Measurements from ENCODE around the gene SLC12A6. TPM values are rescaled to one million over a fixed set of nuclear protein-coding genes. Genes with fewer than 3 reads are reported as not detected.

The SLC12A6 gene
- total RNA-seq, 2 donors from 2014 or later = 13.8 to 18.8 TPM

- Histone ChIP-seq H3K4me1 (no peaks in the 10 kb centered on the region), H3K9ac (ENCODE audit: low read depth in 2 of 2, low read length in 2 of 2) (no peak overlapping the region), H3K4me3 (no peak overlapping the region), H3K27me3 (no peaks in the 10 kb centered on the region), H3K36me3 (peaks cover 15% of the 10 kb centered on the region), H3K27ac (peak overlapping the region; percentile 15), H3K9me3 (no peaks in the 10 kb centered on the region)
- no peak for TF ChIP-seq CTCF (IDR thresholded peaks at IDR 0.05)
- intact Hi-C loops (cut with DNase I) = no loop called here
- peak; percentile 57 for DNase-seq
These were observed 21.8 kb upstream of the SLC12A6 start for GRCh38 chr15:34359416-34359815.

DNA sequence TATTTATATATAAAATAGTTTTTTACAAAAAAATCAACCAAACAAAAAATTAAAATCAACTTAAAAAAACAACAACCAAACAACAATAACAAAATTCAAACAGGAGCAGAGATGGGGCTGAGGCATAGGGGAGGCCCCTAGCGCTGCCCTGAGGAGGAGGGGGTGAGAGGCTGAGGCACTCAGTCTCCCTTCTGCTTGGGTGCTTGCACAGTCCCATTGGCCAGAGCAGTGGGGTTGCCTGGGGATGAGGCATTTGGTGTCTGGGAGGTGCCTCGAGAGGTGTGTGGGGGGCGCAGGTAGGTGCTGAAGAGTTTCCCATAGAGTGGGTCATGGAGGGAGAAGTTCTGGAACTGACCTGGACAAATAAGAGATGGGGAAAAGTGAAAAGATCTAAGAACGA lies 21.4 kb upstream of the SLC12A6 start:
- Histone ChIP-seq H3K27me3 (no peaks in the 10 kb centered on the region), H3K27ac (no peak overlapping the region), H3K9ac (ENCODE audit: low read depth in 2 of 2, low read length in 2 of 2) (no peak overlapping the region), H3K36me3 (peaks cover 15% of the 10 kb centered on the region), H3K9me3 (no peaks in the 10 kb centered on the region), H3K4me3 (no peak overlapping the region), H3K4me1 (no peaks in the 10 kb centered on the region)
- no peak for TF ChIP-seq CTCF (IDR thresholded peaks at IDR 0.05)
- no peak for DNase-seq
- intact Hi-C loops (cut with DNase I) = no loop called here

DNA sequence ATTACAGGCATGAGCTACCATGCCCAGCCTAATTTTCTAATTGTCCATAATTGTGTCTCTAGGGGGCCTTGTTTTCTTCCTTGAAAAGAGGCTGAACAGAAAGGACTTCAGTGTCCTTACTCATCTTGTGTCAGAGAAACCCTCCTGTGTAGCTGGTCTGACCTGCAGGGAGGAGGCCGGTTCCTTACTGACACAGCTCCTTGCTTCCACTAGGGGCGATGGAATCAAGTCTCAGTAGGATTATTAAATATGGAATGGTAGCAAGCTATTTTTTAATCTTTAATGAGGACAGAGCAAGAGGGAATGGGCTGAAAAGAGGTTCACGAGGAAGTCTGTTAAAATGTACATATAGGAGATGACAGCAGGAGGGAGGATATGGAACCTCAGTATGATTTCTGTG lies 20.8 kb upstream of the SLC12A6 start:
- Histone ChIP-seq H3K27ac (no peak overlapping the region), H3K27me3 (no peaks in the 10 kb centered on the region), H3K4me1 (no peaks in the 10 kb centered on the region), H3K36me3 (peaks cover 15% of the 10 kb centered on the region), H3K4me3 (no peak overlapping the region), H3K9ac (ENCODE audit: low read depth in 2 of 2, low read length in 2 of 2) (no peak overlapping the region), H3K9me3 (no peaks in the 10 kb centered on the region)
- no peak for DNase-seq
- intact Hi-C loops (cut with DNase I) = no loop called here
- TF ChIP-seq CTCF (IDR thresholded peaks at IDR 0.05) = no peak

- H3K27me3 ChIP-seq = no peaks in the 10 kb centered on the region
- H3K9me3 ChIP-seq = no peaks in the 10 kb centered on the region
- intact Hi-C loops (cut with DNase I) = no loop called here
- peaks cover 15% of the 10 kb centered on the region for H3K36me3 ChIP-seq
- H3K9ac ChIP-seq (ENCODE audit: low read depth in 2 of 2, low read length in 2 of 2) = peak overlapping the region in 1 of 2 donors; percentile 15
- no peak overlapping the region for H3K27ac ChIP-seq
- TF ChIP-seq CTCF (IDR thresholded peaks at IDR 0.05) = no peak
- no peak for DNase-seq
- H3K4me3 ChIP-seq = no peak overlapping the region
- no peaks in the 10 kb centered on the region for H3K4me1 ChIP-seq
These were observed 20.1 kb upstream of the SLC12A6 start for GRCh38 chr15:34357653-34358052.

DNA sequence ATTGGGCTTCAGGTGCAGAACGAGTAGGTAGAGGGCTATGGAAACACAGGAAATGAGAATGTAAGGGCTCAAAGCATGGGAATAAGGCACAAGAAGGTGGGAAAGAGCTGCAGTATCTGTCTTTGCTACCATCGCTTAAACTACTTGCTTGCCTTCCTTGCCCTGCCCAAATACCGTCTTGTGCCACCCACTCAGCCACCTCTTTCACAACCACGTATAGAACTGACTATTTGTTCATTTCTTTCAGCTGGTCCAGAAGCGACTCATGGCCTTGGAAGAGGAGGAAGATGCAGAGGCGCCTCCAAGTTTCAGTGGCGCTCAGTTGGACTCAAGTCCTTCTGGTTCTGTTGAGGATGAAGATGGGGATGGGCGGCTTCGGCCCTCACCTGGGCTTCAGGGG lies 17.7 kb upstream of the SLC12A6 start:
- Histone ChIP-seq H3K4me1 (no peaks in the 10 kb centered on the region), H3K27ac (no peak overlapping the region), H3K36me3 (peaks cover 15% of the 10 kb centered on the region), H3K27me3 (no peaks in the 10 kb centered on the region), H3K9ac (ENCODE audit: low read depth in 2 of 2, low read length in 2 of 2) (no peak overlapping the region), H3K4me3 (no peak overlapping the region), H3K9me3 (no peaks in the 10 kb centered on the region)
- TF ChIP-seq CTCF (IDR thresholded peaks at IDR 0.05) = no peak
- no peak for DNase-seq
- intact Hi-C loops (cut with DNase I) = no loop called here

- Histone ChIP-seq H3K9ac (ENCODE audit: low read depth in 2 of 2, low read length in 2 of 2) (no peak overlapping the region), H3K4me1 (no peaks in the 10 kb centered on the region), H3K36me3 (peaks cover 15% of the 10 kb centered on the region), H3K27me3 (no peaks in the 10 kb centered on the region), H3K4me3 (no peak overlapping the region), H3K9me3 (no peaks in the 10 kb centered on the region), H3K27ac (no peak overlapping the region)
- no peak for DNase-seq
- no peak for TF ChIP-seq CTCF (IDR thresholded peaks at IDR 0.05)
- intact Hi-C loops (cut with DNase I) = no loop called here
These were observed 16.7 kb upstream of the SLC12A6 start for GRCh38 chr15:34354286-34354685.

All from colonic mucosa (tissue), 4 donors.